ENCODE measurements around the gene CTNNBL1.

CTNNBL1 gene

GRCh38 chr20:37693635-37694626, at the start of gene CTNNBL1:
Gene CTNNBL1 (plus strand): TSS chr20:37694030. CDS start chr20:37694123, 93 bp downstream.
- no peaks in the 10 kb centered on the region for H3K36me3 ChIP-seq (ENCODE audit: control insufficient read depth in 1 of 2, insufficient read depth in 2 of 2, low read length in 2 of 2)
- H3K4me3 ChIP-seq (ENCODE audit: low read depth in 1 of 2, low read length in 2 of 2), result peak within 1 kb of the TSS; percentile 93 to 99
- H3K27me3 ChIP-seq (ENCODE audit: control insufficient read depth in 1 of 2, insufficient read depth in 2 of 2, low read length in 2 of 2), result peaks cover 0 to 4% of the 10 kb centered on the region in 2 donors
- peak within 1 kb of the TSS; percentile 85 to 92 for H3K9ac ChIP-seq (ENCODE audit: low read depth in 1 of 2, low read length in 2 of 2)
- H3K4me1 ChIP-seq (ENCODE audit: control insufficient read depth in 1 of 2, insufficient read depth in 2 of 2, low read length in 2 of 2), result peaks cover 18 to 21% of the 10 kb centered on the region in 2 donors
- H3K9me3 ChIP-seq (ENCODE audit: control insufficient read depth in 1 of 2, low read length in 2 of 2), result no peaks in the 10 kb centered on the region
- H3K27ac ChIP-seq (ENCODE audit: low read depth, low read length), result peak within 1 kb of the TSS; percentile 1

GRCh38 chr20:37644605-37645004, 49.2 kb upstream of the CTNNBL1 start:
- H3K9ac ChIP-seq (ENCODE audit: low read depth in 1 of 2, low read length in 2 of 2), result no peak overlapping the region
- no peaks in the 10 kb centered on the region for H3K9me3 ChIP-seq (ENCODE audit: control insufficient read depth in 1 of 2, low read length in 2 of 2)
- H3K4me1 ChIP-seq (ENCODE audit: control insufficient read depth in 1 of 2, insufficient read depth in 2 of 2, low read length in 2 of 2), result no peaks in the 10 kb centered on the region
- H3K27me3 ChIP-seq (ENCODE audit: control insufficient read depth in 1 of 2, insufficient read depth in 2 of 2, low read length in 2 of 2), result peaks cover 31 to 40% of the 10 kb centered on the region in 2 donors
- no peaks in the 10 kb centered on the region for H3K36me3 ChIP-seq (ENCODE audit: control insufficient read depth in 1 of 2, insufficient read depth in 2 of 2, low read length in 2 of 2)
- no peak overlapping the region for H3K4me3 ChIP-seq (ENCODE audit: low read depth in 1 of 2, low read length in 2 of 2)
- H3K27ac ChIP-seq (ENCODE audit: low read depth, low read length), result no peak overlapping the region

- H3K27me3 ChIP-seq (ENCODE audit: control insufficient read depth in 1 of 2, insufficient read depth in 2 of 2, low read length in 2 of 2), result peaks cover 15 to 19% of the 10 kb centered on the region in 2 donors
- H3K9me3 ChIP-seq (ENCODE audit: control insufficient read depth in 1 of 2, low read length in 2 of 2), result no peaks in the 10 kb centered on the region
- no peak overlapping the region for H3K4me3 ChIP-seq (ENCODE audit: low read depth in 1 of 2, low read length in 2 of 2)
- no peak overlapping the region for H3K27ac ChIP-seq (ENCODE audit: low read depth, low read length)
- no peaks in the 10 kb centered on the region for H3K36me3 ChIP-seq (ENCODE audit: control insufficient read depth in 1 of 2, insufficient read depth in 2 of 2, low read length in 2 of 2)
- H3K9ac ChIP-seq (ENCODE audit: low read depth in 1 of 2, low read length in 2 of 2), result no peak overlapping the region
- H3K4me1 ChIP-seq (ENCODE audit: control insufficient read depth in 1 of 2, insufficient read depth in 2 of 2, low read length in 2 of 2), result no peaks in the 10 kb centered on the region
Measured at GRCh38 chr20:37647946-37648345, 45.9 kb upstream of the CTNNBL1 start.

GRCh38 chr20:37649017-37649416, 44.8 kb upstream of the CTNNBL1 start:
- Histone ChIP-seq H3K4me3 (ENCODE audit: low read depth in 1 of 2, low read length in 2 of 2) (no peak overlapping the region), H3K9ac (ENCODE audit: low read depth in 1 of 2, low read length in 2 of 2) (no peak overlapping the region), H3K27ac (ENCODE audit: low read depth, low read length) (no peak overlapping the region), H3K9me3 (ENCODE audit: control insufficient read depth in 1 of 2, low read length in 2 of 2) (no peaks in the 10 kb centered on the region), H3K27me3 (ENCODE audit: control insufficient read depth in 1 of 2, insufficient read depth in 2 of 2, low read length in 2 of 2) (peaks cover 10 to 14% of the 10 kb centered on the region in 2 donors), H3K4me1 (ENCODE audit: control insufficient read depth in 1 of 2, insufficient read depth in 2 of 2, low read length in 2 of 2) (no peaks in the 10 kb centered on the region), H3K36me3 (ENCODE audit: control insufficient read depth in 1 of 2, insufficient read depth in 2 of 2, low read length in 2 of 2) (no peaks in the 10 kb centered on the region)

- no peaks in the 10 kb centered on the region for H3K36me3 ChIP-seq (ENCODE audit: control insufficient read depth in 1 of 2, insufficient read depth in 2 of 2, low read length in 2 of 2)
- H3K27me3 ChIP-seq (ENCODE audit: control insufficient read depth in 1 of 2, insufficient read depth in 2 of 2, low read length in 2 of 2), result peaks cover 3 to 13% of the 10 kb centered on the region in 2 donors
- no peak overlapping the region for H3K4me3 ChIP-seq (ENCODE audit: low read depth in 1 of 2, low read length in 2 of 2)
- no peaks in the 10 kb centered on the region for H3K4me1 ChIP-seq (ENCODE audit: control insufficient read depth in 1 of 2, insufficient read depth in 2 of 2, low read length in 2 of 2)
- no peak overlapping the region for H3K9ac ChIP-seq (ENCODE audit: low read depth in 1 of 2, low read length in 2 of 2)
- no peak overlapping the region for H3K27ac ChIP-seq (ENCODE audit: low read depth, low read length)
- no peaks in the 10 kb centered on the region for H3K9me3 ChIP-seq (ENCODE audit: control insufficient read depth in 1 of 2, low read length in 2 of 2)
Measured at GRCh38 chr20:37649676-37650370, 44.0 kb upstream of the CTNNBL1 start.

- no peak overlapping the region for H3K9ac ChIP-seq (ENCODE audit: low read depth in 1 of 2, low read length in 2 of 2)
- H3K36me3 ChIP-seq (ENCODE audit: control insufficient read depth in 1 of 2, insufficient read depth in 2 of 2, low read length in 2 of 2), result no peaks in the 10 kb centered on the region
- peaks cover 3 to 9% of the 10 kb centered on the region in 2 donors for H3K27me3 ChIP-seq (ENCODE audit: control insufficient read depth in 1 of 2, insufficient read depth in 2 of 2, low read length in 2 of 2)
- no peak overlapping the region for H3K27ac ChIP-seq (ENCODE audit: low read depth, low read length)
- H3K4me1 ChIP-seq (ENCODE audit: control insufficient read depth in 1 of 2, insufficient read depth in 2 of 2, low read length in 2 of 2), result no peaks in the 10 kb centered on the region
- H3K4me3 ChIP-seq (ENCODE audit: low read depth in 1 of 2, low read length in 2 of 2), result no peak overlapping the region
- H3K9me3 ChIP-seq (ENCODE audit: control insufficient read depth in 1 of 2, low read length in 2 of 2), result no peaks in the 10 kb centered on the region
Measured at GRCh38 chr20:37650661-37651060, 43.2 kb upstream of the CTNNBL1 start.

- H3K36me3 ChIP-seq (ENCODE audit: control insufficient read depth in 1 of 2, insufficient read depth in 2 of 2, low read length in 2 of 2), result no peaks in the 10 kb centered on the region
- peaks cover 3 to 9% of the 10 kb centered on the region in 2 donors for H3K27me3 ChIP-seq (ENCODE audit: control insufficient read depth in 1 of 2, insufficient read depth in 2 of 2, low read length in 2 of 2)
- no peak overlapping the region for H3K9ac ChIP-seq (ENCODE audit: low read depth in 1 of 2, low read length in 2 of 2)
- H3K9me3 ChIP-seq (ENCODE audit: control insufficient read depth in 1 of 2, low read length in 2 of 2), result no peaks in the 10 kb centered on the region
- H3K27ac ChIP-seq (ENCODE audit: low read depth, low read length), result no peak overlapping the region
- no peaks in the 10 kb centered on the region for H3K4me1 ChIP-seq (ENCODE audit: control insufficient read depth in 1 of 2, insufficient read depth in 2 of 2, low read length in 2 of 2)
- H3K4me3 ChIP-seq (ENCODE audit: low read depth in 1 of 2, low read length in 2 of 2), result no peak overlapping the region
Measured at GRCh38 chr20:37651932-37652331, 41.9 kb upstream of the CTNNBL1 start.

- H3K4me3 ChIP-seq (ENCODE audit: low read depth in 1 of 2, low read length in 2 of 2), result no peak overlapping the region
- no peak overlapping the region for H3K27ac ChIP-seq (ENCODE audit: low read depth, low read length)
- H3K9me3 ChIP-seq (ENCODE audit: control insufficient read depth in 1 of 2, low read length in 2 of 2), result no peaks in the 10 kb centered on the region
- no peaks in the 10 kb centered on the region for H3K4me1 ChIP-seq (ENCODE audit: control insufficient read depth in 1 of 2, insufficient read depth in 2 of 2, low read length in 2 of 2)
- no peaks in the 10 kb centered on the region for H3K36me3 ChIP-seq (ENCODE audit: control insufficient read depth in 1 of 2, insufficient read depth in 2 of 2, low read length in 2 of 2)
- H3K9ac ChIP-seq (ENCODE audit: low read depth in 1 of 2, low read length in 2 of 2), result no peak overlapping the region
- H3K27me3 ChIP-seq (ENCODE audit: control insufficient read depth in 1 of 2, insufficient read depth in 2 of 2, low read length in 2 of 2), result no peaks in the 10 kb centered on the region
Measured at GRCh38 chr20:37656945-37657344, 36.9 kb upstream of the CTNNBL1 start.

GRCh38 chr20:37657924-37658804, 35.7 kb upstream of the CTNNBL1 start:
- Histone ChIP-seq H3K36me3 (ENCODE audit: control insufficient read depth in 1 of 2, insufficient read depth in 2 of 2, low read length in 2 of 2) (no peaks in the 10 kb centered on the region), H3K4me3 (ENCODE audit: low read depth in 1 of 2, low read length in 2 of 2) (no peak overlapping the region), H3K9me3 (ENCODE audit: control insufficient read depth in 1 of 2, low read length in 2 of 2) (no peaks in the 10 kb centered on the region), H3K27me3 (ENCODE audit: control insufficient read depth in 1 of 2, insufficient read depth in 2 of 2, low read length in 2 of 2) (no peaks in the 10 kb centered on the region), H3K27ac (ENCODE audit: low read depth, low read length) (no peak overlapping the region), H3K9ac (ENCODE audit: low read depth in 1 of 2, low read length in 2 of 2) (no peak overlapping the region), H3K4me1 (ENCODE audit: control insufficient read depth in 1 of 2, insufficient read depth in 2 of 2, low read length in 2 of 2) (no peaks in the 10 kb centered on the region)

All from duodenal mucosa (tissue), 2 donors.